ENCODE measurements around the gene RTTN. TPM values are rescaled to one million over a fixed set of nuclear protein-coding genes. Genes with fewer than 3 reads are reported as not detected.

The RTTN gene
- total and polyA plus RNA-seq, 2 experiments from 2014 or later, result 7.2 to 31.0 TPM

DNA sequence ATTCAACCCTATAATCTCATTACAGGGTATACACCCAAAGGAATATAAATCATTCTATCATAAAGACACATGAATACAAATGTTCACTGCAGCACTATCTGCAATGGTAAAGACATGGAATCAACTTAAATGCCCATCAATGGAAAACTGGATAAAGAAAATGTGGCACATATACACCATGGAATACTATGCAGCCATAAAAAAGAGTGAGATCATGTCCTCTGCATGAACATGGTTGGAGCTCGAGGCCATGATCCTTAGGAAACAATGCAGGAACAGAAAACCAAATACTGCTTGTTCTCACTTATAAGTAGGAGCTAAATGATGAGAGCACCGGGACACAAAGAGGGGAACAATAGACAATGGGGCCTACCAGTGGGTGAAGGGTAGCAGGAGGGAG, 169.3 kb downstream of the RTTN start:
- Mint-ChIP-seq H3K9me3 (no peaks in the 10 kb centered on the region), H3K27me3 (ENCODE audit: insufficient read depth, low read depth, poor library complexity) (no peaks in the 10 kb centered on the region), H3K36me3 (ENCODE audit: low read depth) (no peaks in the 10 kb centered on the region), H3K4me1 (no peaks in the 10 kb centered on the region), H3K27ac (no peak overlapping the region), H3K4me3 (no peak overlapping the region)
- TF ChIP-seq ZNF114 (CRISPR knock-in tag; IDR thresholded peaks at IDR 0.05) (no peak), CREB1 (CRISPR knock-in tag; IDR thresholded peaks at IDR 0.05; ENCODE audit: low read depth) (no peak), POLR2AphosphoS5 (IDR thresholded peaks at IDR 0.05; ENCODE audit: low read depth) (no peak), EZH2 (IDR thresholded peaks at IDR 0.05; ENCODE audit: low read depth, unreplicated experiment) (no peak), ZNF331 (CRISPR knock-in tag; IDR thresholded peaks at IDR 0.05; ENCODE audit: low read depth) (no peak)
- TF ChIP-seq, protein P1, sequence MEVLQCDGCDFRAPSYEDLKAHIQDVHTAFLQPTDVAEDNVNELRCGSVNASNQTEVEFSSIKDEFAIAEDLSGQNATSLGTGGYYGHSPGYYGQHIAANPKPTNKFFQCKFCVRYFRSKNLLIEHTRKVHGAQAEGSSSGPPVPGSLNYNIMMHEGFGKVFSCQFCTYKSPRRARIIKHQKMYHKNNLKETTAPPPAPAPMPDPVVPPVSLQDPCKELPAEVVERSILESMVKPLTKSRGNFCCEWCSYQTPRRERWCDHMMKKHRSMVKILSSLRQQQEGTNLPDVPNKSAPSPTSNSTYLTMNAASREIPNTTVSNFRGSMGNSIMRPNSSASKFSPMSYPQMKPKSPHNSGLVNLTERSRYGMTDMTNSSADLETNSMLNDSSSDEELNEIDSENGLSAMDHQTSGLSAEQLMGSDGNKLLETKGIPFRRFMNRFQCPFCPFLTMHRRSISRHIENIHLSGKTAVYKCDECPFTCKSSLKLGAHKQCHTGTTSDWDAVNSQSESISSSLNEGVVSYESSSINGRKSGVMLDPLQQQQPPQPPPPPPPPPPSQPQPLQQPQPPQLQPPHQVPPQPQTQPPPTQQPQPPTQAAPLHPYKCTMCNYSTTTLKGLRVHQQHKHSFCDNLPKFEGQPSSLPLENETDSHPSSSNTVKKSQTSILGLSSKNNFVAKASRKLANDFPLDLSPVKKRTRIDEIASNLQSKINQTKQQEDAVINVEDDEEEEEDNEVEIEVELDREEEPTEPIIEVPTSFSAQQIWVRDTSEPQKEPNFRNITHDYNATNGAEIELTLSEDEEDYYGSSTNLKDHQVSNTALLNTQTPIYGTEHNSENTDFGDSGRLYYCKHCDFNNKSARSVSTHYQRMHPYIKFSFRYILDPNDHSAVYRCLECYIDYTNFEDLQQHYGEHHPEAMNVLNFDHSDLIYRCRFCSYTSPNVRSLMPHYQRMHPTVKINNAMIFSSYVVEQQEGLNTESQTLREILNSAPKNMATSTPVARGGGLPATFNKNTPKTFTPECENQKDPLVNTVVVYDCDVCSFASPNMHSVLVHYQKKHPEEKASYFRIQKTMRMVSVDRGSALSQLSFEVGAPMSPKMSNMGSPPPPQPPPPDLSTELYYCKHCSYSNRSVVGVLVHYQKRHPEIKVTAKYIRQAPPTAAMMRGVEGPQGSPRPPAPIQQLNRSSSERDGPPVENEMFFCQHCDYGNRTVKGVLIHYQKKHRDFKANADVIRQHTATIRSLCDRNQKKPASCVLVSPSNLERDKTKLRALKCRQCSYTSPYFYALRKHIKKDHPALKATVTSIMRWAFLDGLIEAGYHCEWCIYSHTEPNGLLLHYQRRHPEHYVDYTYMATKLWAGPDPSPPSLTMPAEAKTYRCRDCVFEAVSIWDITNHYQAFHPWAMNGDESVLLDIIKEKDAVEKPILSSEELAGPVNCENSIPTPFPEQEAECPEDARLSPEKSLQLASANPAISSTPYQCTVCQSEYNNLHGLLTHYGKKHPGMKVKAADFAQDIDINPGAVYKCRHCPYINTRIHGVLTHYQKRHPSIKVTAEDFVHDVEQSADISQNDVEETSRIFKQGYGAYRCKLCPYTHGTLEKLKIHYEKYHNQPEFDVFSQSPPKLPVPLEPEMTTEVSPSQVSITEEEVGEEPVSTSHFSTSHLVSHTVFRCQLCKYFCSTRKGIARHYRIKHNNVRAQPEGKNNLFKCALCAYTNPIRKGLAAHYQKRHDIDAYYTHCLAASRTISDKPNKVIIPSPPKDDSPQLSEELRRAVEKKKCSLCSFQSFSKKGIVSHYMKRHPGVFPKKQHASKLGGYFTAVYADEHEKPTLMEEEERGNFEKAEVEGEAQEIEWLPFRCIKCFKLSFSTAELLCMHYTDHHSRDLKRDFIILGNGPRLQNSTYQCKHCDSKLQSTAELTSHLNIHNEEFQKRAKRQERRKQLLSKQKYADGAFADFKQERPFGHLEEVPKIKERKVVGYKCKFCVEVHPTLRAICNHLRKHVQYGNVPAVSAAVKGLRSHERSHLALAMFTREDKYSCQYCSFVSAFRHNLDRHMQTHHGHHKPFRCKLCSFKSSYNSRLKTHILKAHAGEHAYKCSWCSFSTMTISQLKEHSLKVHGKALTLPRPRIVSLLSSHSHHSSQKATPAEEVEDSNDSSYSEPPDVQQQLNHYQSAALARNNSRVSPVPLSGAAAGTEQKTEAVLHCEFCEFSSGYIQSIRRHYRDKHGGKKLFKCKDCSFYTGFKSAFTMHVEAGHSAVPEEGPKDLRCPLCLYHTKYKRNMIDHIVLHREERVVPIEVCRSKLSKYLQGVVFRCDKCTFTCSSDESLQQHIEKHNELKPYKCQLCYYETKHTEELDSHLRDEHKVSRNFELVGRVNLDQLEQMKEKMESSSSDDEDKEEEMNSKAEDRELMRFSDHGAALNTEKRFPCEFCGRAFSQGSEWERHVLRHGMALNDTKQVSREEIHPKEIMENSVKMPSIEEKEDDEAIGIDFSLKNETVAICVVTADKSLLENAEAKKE (CRISPR knock-in tag; IDR thresholded peaks at IDR 0.05), result no peak
- TF ChIP-seq, protein P2, sequence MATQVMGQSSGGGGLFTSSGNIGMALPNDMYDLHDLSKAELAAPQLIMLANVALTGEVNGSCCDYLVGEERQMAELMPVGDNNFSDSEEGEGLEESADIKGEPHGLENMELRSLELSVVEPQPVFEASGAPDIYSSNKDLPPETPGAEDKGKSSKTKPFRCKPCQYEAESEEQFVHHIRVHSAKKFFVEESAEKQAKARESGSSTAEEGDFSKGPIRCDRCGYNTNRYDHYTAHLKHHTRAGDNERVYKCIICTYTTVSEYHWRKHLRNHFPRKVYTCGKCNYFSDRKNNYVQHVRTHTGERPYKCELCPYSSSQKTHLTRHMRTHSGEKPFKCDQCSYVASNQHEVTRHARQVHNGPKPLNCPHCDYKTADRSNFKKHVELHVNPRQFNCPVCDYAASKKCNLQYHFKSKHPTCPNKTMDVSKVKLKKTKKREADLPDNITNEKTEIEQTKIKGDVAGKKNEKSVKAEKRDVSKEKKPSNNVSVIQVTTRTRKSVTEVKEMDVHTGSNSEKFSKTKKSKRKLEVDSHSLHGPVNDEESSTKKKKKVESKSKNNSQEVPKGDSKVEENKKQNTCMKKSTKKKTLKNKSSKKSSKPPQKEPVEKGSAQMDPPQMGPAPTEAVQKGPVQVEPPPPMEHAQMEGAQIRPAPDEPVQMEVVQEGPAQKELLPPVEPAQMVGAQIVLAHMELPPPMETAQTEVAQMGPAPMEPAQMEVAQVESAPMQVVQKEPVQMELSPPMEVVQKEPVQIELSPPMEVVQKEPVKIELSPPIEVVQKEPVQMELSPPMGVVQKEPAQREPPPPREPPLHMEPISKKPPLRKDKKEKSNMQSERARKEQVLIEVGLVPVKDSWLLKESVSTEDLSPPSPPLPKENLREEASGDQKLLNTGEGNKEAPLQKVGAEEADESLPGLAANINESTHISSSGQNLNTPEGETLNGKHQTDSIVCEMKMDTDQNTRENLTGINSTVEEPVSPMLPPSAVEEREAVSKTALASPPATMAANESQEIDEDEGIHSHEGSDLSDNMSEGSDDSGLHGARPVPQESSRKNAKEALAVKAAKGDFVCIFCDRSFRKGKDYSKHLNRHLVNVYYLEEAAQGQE (IDR thresholded peaks at IDR 0.05; ENCODE audit: unreplicated experiment), result no peak
- Histone ChIP-seq H3K27me3 (ENCODE audit: insufficient read depth) (no peaks in the 10 kb centered on the region), H3K4me2 (no peak overlapping the region), H3K4me3 (no peak overlapping the region), H3K4me1 (ENCODE audit: insufficient read depth) (no peaks in the 10 kb centered on the region), H3K79me2 (replicated peaks; ENCODE audit: insufficient read depth) (no peaks in the 10 kb centered on the region), H3F3A (replicated peaks; ENCODE audit: low read depth) (no peaks in the 10 kb centered on the region), H3K27ac (ENCODE audit: low read depth) (no peak overlapping the region), H3K9me2 (ENCODE audit: insufficient read depth) (no peaks in the 10 kb centered on the region), H4K20me1 (replicated peaks; ENCODE audit: insufficient read depth) (0 out of 2 replicates have a peak, but pooled peaks cover 3% of the 10 kb centered on the region), H3K36me3 (ENCODE audit: insufficient read depth) (no peaks in the 10 kb centered on the region), H2AFZ (no peak overlapping the region)
- ATAC-seq (no peak), DNase-seq (ENCODE audit: low spot score) (no peak)

Data from GM23338 (cell line).